GM23248 (cell line): ENCODE results near the gene GDF11.

Experiments
- EZH2 ChIP-seq: fragments of 200-600 bp; sonication (generic); IDR thresholded peaks from 2 replicates; pipeline ENCODE4 v1.6.1; 2018; ENCODE audit warnings: antibody characterized with exemption, mild to moderate bottlenecking; ENCODE audit not compliant: insufficient read depth, poor library complexity, severe bottlenecking
- EZH2phosphoT487 ChIP-seq: fragments of 200-600 bp; sonication (generic); IDR thresholded peaks from 2 replicates; pipeline ENCODE4 v1.6.1; 2018; ENCODE audit warnings: antibody characterized with exemption, moderate library complexity, mild to moderate bottlenecking, low read depth; ENCODE audit not compliant: insufficient read depth

- TF ChIP-seq EZH2 (no peak), EZH2phosphoT487 (no peak)
These were observed 8.3 kb upstream of the GDF11 start for GRCh38 chr12:55734595-55734994.
